HG02798 (cell line): ENCODE measurements around the gene CHRM4.

Experiments
- ATAC-seq: cut with Tn5 transposase; IDR thresholded peaks from one replicate; pipeline ENCODE4 v1.9.1; 2021; ENCODE audit warnings: mild to moderate bottlenecking; ENCODE audit not compliant: unreplicated experiment, poor library complexity

CHRM4 gene

DNA sequence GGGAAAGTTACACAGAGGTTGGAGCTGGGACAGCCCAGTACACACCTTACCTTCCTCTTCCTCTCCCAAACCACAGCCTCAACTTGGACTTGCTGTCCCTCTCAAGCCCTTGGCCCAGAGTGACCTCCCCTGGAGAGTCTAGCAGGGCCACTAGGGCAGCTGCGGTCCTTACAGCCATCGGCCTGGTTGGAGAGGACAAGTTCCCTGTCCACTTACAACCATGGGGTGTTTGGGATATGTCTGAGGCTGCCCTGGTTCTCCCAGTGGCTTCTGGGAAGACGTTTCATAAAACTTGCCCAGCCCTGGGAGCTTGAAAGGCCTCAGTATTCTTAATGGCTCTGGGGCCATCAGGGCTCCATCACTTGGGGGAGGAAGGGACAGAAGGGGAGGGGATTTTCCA, 57.4 kb downstream of the CHRM4 start:
- ATAC-seq, result no peak
